H1 (cell line): ENCODE results near the gene SKAP2. TPM values are rescaled to one million over a fixed set of nuclear protein-coding genes. Genes with fewer than 3 reads are reported as not detected.

Experiments
- CTCF ChIA-PET: fragments of 300-600 bp; sonication (Branson Sonifier 250); formaldehyde crosslinking; loops from one replicate; lab custom pipeline; 2021; ENCODE audit not compliant: partially characterized antibody; lab: Charles Lee
- POLR2A ChIA-PET: fragments of 300-600 bp; sonication (Branson Sonifier 250); formaldehyde crosslinking; loops from one replicate; lab custom pipeline; 2021; ENCODE audit warnings: inconsistent platforms; ENCODE audit not compliant: partially characterized antibody; lab: Charles Lee
- DNase-seq, 2 experiments: peaks; one replicate each; pipeline versions ENCODE4 v3.0.0 to v3.0.0-alpha.2; 2010 to 2022; ENCODE audit warnings: low spot score in 2 of 2, low read depth in 1 of 2, mixed read lengths in 1 of 2
- FAIRE-seq: peaks from 2 replicates; lab custom pipeline; 2011; peaks lifted over from hg19 to GRCh38; lab: Jason Lieb, UNC
- H2AFZ ChIP-seq: 2 replicates; pipeline ENCODE4 v1.8.1; 2012; ENCODE audit warnings: low read length, inconsistent platforms
- H2AK5ac ChIP-seq: 2 replicates; pipeline ENCODE4 v1.6.1; 2013; ENCODE audit warnings: low read depth, low read length
- H2BK120ac ChIP-seq: replicated peaks from 2 replicates; pipeline ENCODE3; 2013; ENCODE audit warnings: low read depth, low read length, inconsistent platforms
- H2BK12ac ChIP-seq: 2 replicates; pipeline ENCODE4 v1.6.1; 2013; ENCODE audit warnings: low read depth, low read length
- H2BK15ac ChIP-seq: 2 replicates; pipeline ENCODE4 v1.6.1; 2013; ENCODE audit warnings: low read length
- H2BK20ac ChIP-seq: 2 replicates; pipeline ENCODE4 v1.6.1; 2013; ENCODE audit warnings: low read length
- H2BK5ac ChIP-seq: 2 replicates; pipeline ENCODE4 v1.6.1; 2013; ENCODE audit warnings: low read depth, low read length
- H3K14ac ChIP-seq: 2 replicates; pipeline ENCODE4 v1.6.1; 2013; ENCODE audit warnings: inconsistent platforms; ENCODE audit not compliant: insufficient read length
- H3K18ac ChIP-seq: 2 replicates; pipeline ENCODE4 v1.6.1; 2013; ENCODE audit warnings: low read length; ENCODE audit errors: extremely low read depth
- H3K23ac ChIP-seq: 2 replicates; pipeline ENCODE4 v1.6.1; 2013; ENCODE audit warnings: inconsistent platforms; ENCODE audit not compliant: insufficient read length
- H3K23me2 ChIP-seq: 2 replicates; pipeline ENCODE4 v1.6.1; 2013; ENCODE audit warnings: low read depth, low read length
- H3K27ac ChIP-seq: 2 replicates; pipeline ENCODE4 v1.6.1; 2011; ENCODE audit warnings: low read depth, low read length, inconsistent platforms
- H3K27me3 ChIP-seq, 4 experiments: replicated peaks in 1 of 4; 1 replicate in 1 of 4; 2 replicates in 3 of 4; pipeline versions ENCODE4 v1.6.1 to v1.8.1; 2011 to 2013; ENCODE audit warnings: low read length in 3 of 4, mild to moderate bottlenecking in 3 of 4, inconsistent platforms in 2 of 4, mixed read lengths in 2 of 4, moderate library complexity in 1 of 4; ENCODE audit not compliant: control insufficient read depth in 3 of 4, insufficient read depth in 3 of 4; ENCODE audit errors: extremely low read depth in 1 of 4
- H3K36me3 ChIP-seq, 4 experiments: 2 replicates each; pipeline versions ENCODE4 v1.6.1 to v1.8.1; 2011 to 2013; ENCODE audit warnings: mild to moderate bottlenecking in 4 of 4, low read length in 3 of 4, moderate library complexity in 2 of 4, control low read depth in 1 of 4, inconsistent platforms in 1 of 4; ENCODE audit not compliant: insufficient read depth in 4 of 4, control insufficient read depth in 2 of 4
- H3K4ac ChIP-seq: replicated peaks from 2 replicates; pipeline ENCODE3; 2013; ENCODE audit warnings: low read length, low read depth, mixed read lengths, inconsistent platforms; ENCODE audit not compliant: insufficient read length
- H3K4me1 ChIP-seq, 4 experiments: replicated peaks in 1 of 4; 1 replicate in 1 of 4; 2 replicates in 3 of 4; pipeline versions ENCODE4 v1.6.1 to v1.8.1; 2011 to 2013; ENCODE audit warnings: low read length in 3 of 4, inconsistent platforms in 2 of 4, mixed read lengths in 1 of 4; ENCODE audit not compliant: insufficient read depth in 4 of 4, control insufficient read depth in 3 of 4
- H3K4me2 ChIP-seq, 2 experiments: 2 replicates each; pipeline versions ENCODE4 v1.6.1 to v1.8.1; 2011 to 2013; ENCODE audit warnings: low read depth in 2 of 2, low read length in 2 of 2, control low read depth in 1 of 2, inconsistent platforms in 1 of 2, mild to moderate bottlenecking in 1 of 2; ENCODE audit not compliant: insufficient read depth in 1 of 2
- H3K4me3 ChIP-seq, 4 experiments: fragments of 200-600, 300-600 bp in 1 of 4; sonication (generic), shearing (Covaris generic), sonication (Bioruptor Twin) in 1 of 4; 2 replicates each; pipeline versions ENCODE4 v1.5.1 to v1.8.1; 2011 to 2016; ENCODE audit warnings: low read length in 4 of 4, low read depth in 3 of 4, control low read depth in 2 of 4, inconsistent platforms in 2 of 4, mild to moderate bottlenecking in 2 of 4, mixed read lengths in 1 of 4, moderate library complexity in 1 of 4; ENCODE audit not compliant: insufficient read depth in 2 of 4; ENCODE audit errors: extremely low read depth in 1 of 4
- H3K56ac ChIP-seq: replicated peaks from 2 replicates; pipeline ENCODE3; 2013; ENCODE audit warnings: low read depth, mild to moderate bottlenecking, mixed read lengths, low read length, inconsistent platforms; ENCODE audit not compliant: insufficient read length
- H3K79me1 ChIP-seq: 2 replicates; pipeline ENCODE4 v1.6.1; 2013; ENCODE audit warnings: low read depth, low read length, control low read depth
- H3K79me2 ChIP-seq, 2 experiments: 2 replicates each; pipeline versions ENCODE4 v1.6.1 to v1.8.1; 2012 to 2013; ENCODE audit warnings: low read length in 2 of 2, mild to moderate bottlenecking in 2 of 2, inconsistent platforms in 1 of 2; ENCODE audit not compliant: insufficient read depth in 2 of 2, control insufficient read depth in 1 of 2
- H3K9ac ChIP-seq, 4 experiments: replicated peaks in 1 of 4; 1 replicate in 1 of 4; 2 replicates in 3 of 4; pipeline versions ENCODE4 v1.6.1 to v1.8.1; 2011 to 2013; ENCODE audit warnings: low read depth in 3 of 4, low read length in 3 of 4, control low read depth in 2 of 4, mild to moderate bottlenecking in 2 of 4, moderate library complexity in 2 of 4, inconsistent platforms in 1 of 4; ENCODE audit errors: extremely low read depth in 1 of 4
- H3K9me3 ChIP-seq, 2 experiments: 2 replicates each; pipeline versions ENCODE4 v1.6.1 to v1.8.1; 2012 to 2013; ENCODE audit warnings: mild to moderate bottlenecking in 2 of 2, moderate library complexity in 2 of 2, control low read depth in 1 of 2, inconsistent platforms in 1 of 2, low read depth in 1 of 2, low read length in 1 of 2, mixed read lengths in 1 of 2; ENCODE audit not compliant: insufficient read depth in 2 of 2
- H4K20me1 ChIP-seq, 2 experiments: replicated peaks in 1 of 2; 2 replicates each; pipeline versions ENCODE3 to v1.8.1; 2011 to 2013; ENCODE audit warnings: inconsistent platforms in 2 of 2, low read length in 2 of 2, mild to moderate bottlenecking in 1 of 2; ENCODE audit not compliant: insufficient read depth in 2 of 2, control insufficient read depth in 1 of 2
- H4K5ac ChIP-seq: 2 replicates; pipeline ENCODE4 v1.6.1; 2013; ENCODE audit warnings: low read length, low read depth, mixed read lengths, inconsistent platforms; ENCODE audit not compliant: insufficient read length
- H4K8ac ChIP-seq: 2 replicates; pipeline ENCODE4 v1.8.0; 2013; ENCODE audit warnings: mild to moderate bottlenecking, moderate library complexity, low read length, inconsistent platforms; ENCODE audit not compliant: insufficient read depth; ENCODE audit errors: extremely low read depth
- H4K91ac ChIP-seq: replicated peaks from 2 replicates; pipeline ENCODE3; 2013; ENCODE audit warnings: low read length, mixed read lengths, inconsistent platforms; ENCODE audit not compliant: insufficient read length
- BACH1 ChIP-seq: IDR thresholded peaks from 2 replicates; pipeline ENCODE4 v1.6.1; 2012; ENCODE audit warnings: low read length, improper control_type of control experiment
- BRCA1 ChIP-seq: IDR thresholded peaks from 2 replicates; pipeline ENCODE4 v1.6.1; 2012; ENCODE audit warnings: low read depth, low read length, improper control_type of control experiment
- CHD1 ChIP-seq: IDR thresholded peaks from 2 replicates; pipeline ENCODE4 v1.6.1; 2012; ENCODE audit warnings: low read depth, low read length, improper control_type of control experiment
- NANOG ChIP-seq: IDR thresholded peaks from 2 replicates; pipeline ENCODE4 v1.6.1; 2011; ENCODE audit warnings: low read length, low read depth, mild to moderate bottlenecking, inconsistent platforms; ENCODE audit not compliant: insufficient read depth, poor library complexity, severe bottlenecking
- SP2 ChIP-seq: IDR thresholded peaks from 2 replicates; pipeline ENCODE4 v1.6.1; 2012; ENCODE audit warnings: mild to moderate bottlenecking, low read length, inconsistent platforms
- WGBS, 2 experiments: shearing (Covaris generic) in 1 of 2; methylation state at CpG; one replicate each; pipeline versions ENCODE4 v1.1.6 to v1.1.7; 2013 to 2015; ENCODE audit warnings: low lambda C conversion rate in 2 of 2, mixed read lengths in 2 of 2, inconsistent platforms in 1 of 2, low coverage in 1 of 2, missing lambda C conversion rate in 1 of 2; ENCODE audit not compliant: insufficient replicate concordance in 2 of 2, insufficient coverage in 1 of 2, insufficient read length in 1 of 2; ENCODE audit errors: extremely low coverage in 1 of 2, missing lambda C conversion rate in 1 of 2; 5-methylcytosine and 5-hydroxymethylcytosine counted together
- polyA plus RNA-seq, 7 experiments: library from polyadenylated mRNA; depleted of rRNA in 3 of 7; stranded (reverse) in 5 of 7; unstranded in 2 of 7; fragments of >200 nt in 5 of 7; fragments of 200-250 nt in 2 of 7; gene quantifications; 1 replicate in 5 of 7; 2 replicates in 1 of 7; 4 replicates in 1 of 7; pipeline versions ENCODE4 v1.2.1 to v1.2.3, GENCODE V29; 2011 to 2013; ENCODE audit warnings: missing spikeins in 2 of 7, mixed read lengths in 2 of 7
- total RNA-seq: library from RNA; stranded (reverse); fragmentation: NEBNext Ultra II Directional; extraction: Animal tissue kit (Norgen Biotek cat#: 25700); gene quantifications from 2 replicates; pipeline ENCODE4 v1.2.1, GENCODE V29; 2021

SKAP2 gene
- total and polyA plus RNA-seq, 2 of the 8 experiments (the other 6 are each of a cell fraction or from before 2014, with no cell fraction given) = 0.53 to 5.1 TPM

DNA sequence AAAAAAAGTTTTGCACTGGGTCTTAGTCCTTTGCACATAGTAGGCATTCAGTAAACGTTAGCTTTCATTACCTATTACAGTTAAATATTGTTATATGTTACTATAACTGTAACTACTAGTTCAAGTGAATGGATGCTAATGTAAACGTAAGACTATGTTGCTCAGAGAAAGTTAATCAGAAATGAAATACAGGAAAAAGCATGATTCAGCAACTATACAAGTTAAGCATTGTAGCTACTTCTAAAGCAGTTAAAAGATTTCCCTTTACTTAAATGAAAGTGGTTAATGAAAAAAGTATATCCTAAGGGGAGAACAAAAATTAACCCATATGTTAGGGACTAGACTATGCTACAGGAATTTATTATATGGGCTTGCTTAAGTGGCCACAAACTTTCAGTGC lies 121.2 kb downstream of the SKAP2 start:
- H2BK12ac ChIP-seq = no peak overlapping the region
- H3K79me1 ChIP-seq = no peaks in the 10 kb centered on the region
- H3K14ac ChIP-seq = no peak overlapping the region
- peaks cover 0 to 1% (median 0%) of the 10 kb centered on the region in 4 experiments; a peak in 1 of 7 replicates for H3K27me3 ChIP-seq
- no peaks in the 10 kb centered on the region for H3K9me3 ChIP-seq
- no peak overlapping the region for H2AK5ac ChIP-seq
- H2BK20ac ChIP-seq = no peak overlapping the region
- H3K4me1 ChIP-seq = 0 out of 7 replicates have a peak, but pooled peaks cover 0 to under 1% (median 0%) of the 10 kb centered on the region in 4 experiments
- H3K4ac ChIP-seq = no peak overlapping the region
- no peak overlapping the region for H3K18ac ChIP-seq
- H2BK5ac ChIP-seq = no peak overlapping the region
- H4K91ac ChIP-seq = no peak overlapping the region
- H4K8ac ChIP-seq = no peak overlapping the region
- FAIRE-seq = no peak
- DNase-seq = no peak
- H3K79me2 ChIP-seq = no peaks in the 10 kb centered on the region
- ChIA-PET CTCF (interaction anchor here (0.9 kb wide), 1 partner anchor 44 kb away, joined by 3 read pairs; no protein-coding TSS in a partner anchor), POLR2A (interaction anchor here (1.0 kb wide), 1 partner anchor 9 kb away, joined by 3 read pairs; no protein-coding TSS in a partner anchor)
- H2BK120ac ChIP-seq = no peak overlapping the region
- no peak overlapping the region for H2AFZ ChIP-seq
- no peak overlapping the region for H3K56ac ChIP-seq
- H3K27ac ChIP-seq = no peak overlapping the region
- H3K36me3 ChIP-seq = no peaks in the 10 kb centered on the region
- H4K5ac ChIP-seq = no peak overlapping the region
- WGBS, 2 experiments = 89% methylated on average over 2 of the region's 2 CpGs; no CpG with 5 or more reads in 1 of the 2 experiments
- no peak overlapping the region for H3K9ac ChIP-seq
- TF ChIP-seq BRCA1 (no peak), SP2 (no peak), BACH1 (no peak), NANOG (no peak), CHD1 (no peak)
- H4K20me1 ChIP-seq = no peaks in the 10 kb centered on the region
- no peak overlapping the region for H2BK15ac ChIP-seq
- no peak overlapping the region for H3K23ac ChIP-seq
- H3K4me2 ChIP-seq = no peak overlapping the region
- H3K23me2 ChIP-seq = no peaks in the 10 kb centered on the region
- no peak overlapping the region for H3K4me3 ChIP-seq
